HG02885 (cell line): ENCODE results near the gene EIF1.
"Not testable (repeated sequence)": the region's sequence is repeated elsewhere in the genome, so short reads cannot be mapped to it uniquely, and the experiment has no call there.

Experiments used
- ATAC-seq: cut with Tn5 transposase; IDR thresholded peaks from one replicate; pipeline ENCODE4 v1.9.1; 2021; ENCODE audit warnings: mild to moderate bottlenecking; ENCODE audit not compliant: unreplicated experiment, poor library complexity

The EIF1 gene

DNA sequence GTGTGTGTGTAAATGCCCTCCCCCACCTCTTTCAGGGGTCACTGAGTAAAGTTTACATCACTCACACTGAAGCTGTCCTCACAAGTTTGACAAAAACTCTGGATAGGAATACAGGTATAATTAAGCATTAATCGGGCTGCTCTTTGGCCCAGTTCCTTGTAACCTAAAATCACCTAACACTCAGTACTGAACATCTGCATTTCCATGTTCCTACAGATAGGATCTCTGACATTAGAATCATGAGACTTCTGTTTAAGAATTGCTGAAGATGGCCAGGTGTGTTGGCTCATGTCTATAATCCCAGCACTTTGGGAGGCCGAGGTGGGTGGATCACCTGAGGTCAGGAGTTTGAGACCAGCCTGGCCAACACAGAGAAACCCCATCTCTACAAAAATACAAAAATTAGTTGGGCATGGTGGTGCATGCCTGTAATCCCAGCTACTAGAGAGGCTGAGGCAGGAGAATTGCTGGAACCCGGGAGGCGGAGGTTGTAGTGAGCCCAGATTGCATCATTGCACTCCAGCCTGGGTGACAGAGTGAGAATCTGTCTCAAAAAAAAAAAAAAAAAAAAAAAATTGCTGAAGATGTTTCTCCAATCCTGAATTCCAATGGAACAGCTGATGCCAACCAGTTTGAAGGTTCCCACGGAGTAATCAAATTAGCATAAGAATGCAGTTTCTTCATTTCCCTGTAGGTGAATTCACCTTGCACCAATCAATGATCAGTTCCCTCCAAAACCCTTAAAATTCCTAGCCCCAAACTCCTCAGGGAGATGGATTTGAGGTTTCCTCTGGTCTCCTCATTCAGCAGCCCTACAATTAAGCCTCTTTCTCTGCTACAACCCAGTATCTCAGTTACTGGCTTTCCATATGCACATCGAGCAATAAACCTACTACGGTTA is 13.3 kb upstream of the EIF1 start:
- ATAC-seq: not testable (repeated sequence)

- ATAC-seq: no peak
These were observed 12.6 kb upstream of the EIF1 start for GRCh38 chr17:41676058-41676419.

DNA sequence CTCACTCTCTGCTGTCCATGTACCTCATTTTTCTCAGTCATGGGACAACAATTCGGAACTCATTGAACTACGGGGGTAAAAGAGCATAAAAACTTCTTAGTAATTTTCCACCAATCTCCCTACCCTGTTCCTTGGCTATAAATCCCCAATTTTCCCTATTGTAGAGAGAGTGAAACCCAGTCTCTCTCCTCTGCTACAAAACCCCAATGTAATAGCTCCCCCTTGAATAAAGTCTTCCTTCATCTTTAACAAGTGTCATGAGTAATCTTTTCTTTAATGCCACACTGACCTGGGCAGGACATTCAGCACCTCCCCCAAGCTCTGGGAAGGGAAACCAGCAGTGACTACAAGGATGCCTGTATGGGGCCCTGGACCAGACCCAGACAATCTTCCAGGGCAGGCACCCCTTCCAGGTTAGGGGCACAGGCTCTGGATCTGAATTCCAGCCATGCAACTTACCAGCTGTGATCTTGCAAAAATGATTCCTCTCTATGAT is 10.2 kb upstream of the EIF1 start:
- peak; percentile 9 for ATAC-seq

GRCh38 chr17:41678907-41679739 is 9.6 kb upstream of the EIF1 start:
- ATAC-seq: peak; percentile 63

GRCh38 chr17:41679740-41680425 is 8.8 kb upstream of the EIF1 start:
- ATAC-seq: no peak

DNA sequence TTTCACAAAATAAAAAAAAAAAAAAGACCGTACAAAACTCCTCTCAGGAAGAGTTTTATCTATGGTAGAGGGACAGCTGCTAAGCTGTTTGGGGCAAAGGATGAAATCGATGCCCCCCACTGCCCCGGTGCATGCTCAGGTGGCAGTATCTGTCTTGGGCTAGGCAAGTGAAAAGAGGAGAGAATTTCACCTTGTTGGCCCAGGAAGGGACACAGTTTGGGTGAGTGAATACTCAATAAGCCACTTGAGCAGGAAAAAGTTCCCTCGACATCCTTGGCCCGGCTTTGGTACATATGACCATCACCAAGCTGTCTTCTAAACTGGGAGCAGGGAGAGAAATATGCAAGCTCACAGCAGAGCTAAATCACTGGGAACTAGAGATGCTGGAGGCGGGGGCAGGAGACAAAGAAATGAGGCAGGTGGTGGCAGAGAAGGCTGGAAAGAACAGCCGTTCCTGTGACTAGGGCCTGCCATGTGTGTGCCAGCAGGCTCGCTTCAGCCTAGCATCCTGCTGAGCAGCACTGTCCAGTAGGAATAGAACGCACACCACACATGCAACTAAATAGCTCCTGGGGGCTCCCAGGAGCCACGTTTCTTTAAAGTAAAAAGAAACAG is 8.2 kb upstream of the EIF1 start:
- ATAC-seq: no peak

GRCh38 chr17:41681776-41682175 is 6.9 kb upstream of the EIF1 start:
- ATAC-seq: no peak

- ATAC-seq: no peak
These were observed 6.1 kb upstream of the EIF1 start for GRCh38 chr17:41682631-41683030.

GRCh38 chr17:41683441-41684007 is 5.2 kb upstream of the EIF1 start:
- no peak for ATAC-seq

GRCh38 chr17:41684035-41684434 is 4.7 kb upstream of the EIF1 start:
- no peak for ATAC-seq

DNA sequence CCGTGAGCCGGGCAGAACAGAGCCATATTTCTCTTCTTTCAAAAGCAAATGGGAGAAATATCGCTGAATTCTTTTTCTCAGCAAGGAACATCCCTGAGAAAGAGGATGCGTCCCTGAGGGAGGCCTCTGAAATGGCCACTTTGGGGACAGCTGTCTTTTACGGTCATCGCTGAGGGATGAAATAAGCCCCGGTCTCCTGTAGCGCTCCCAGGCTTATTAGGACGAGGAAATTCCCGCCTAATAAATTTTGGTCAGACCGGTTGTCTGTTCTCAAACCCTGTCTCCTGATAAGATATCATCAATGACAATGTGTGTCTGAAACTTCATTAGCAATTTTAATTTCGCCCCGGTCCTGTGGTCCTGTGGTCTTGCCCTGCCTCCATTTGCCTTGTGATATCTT is 2.9 kb upstream of the EIF1 start:
- ATAC-seq: not testable (repeated sequence)

- no peak for ATAC-seq
These were observed 2.4 kb upstream of the EIF1 start for GRCh38 chr17:41686281-41686680.

DNA sequence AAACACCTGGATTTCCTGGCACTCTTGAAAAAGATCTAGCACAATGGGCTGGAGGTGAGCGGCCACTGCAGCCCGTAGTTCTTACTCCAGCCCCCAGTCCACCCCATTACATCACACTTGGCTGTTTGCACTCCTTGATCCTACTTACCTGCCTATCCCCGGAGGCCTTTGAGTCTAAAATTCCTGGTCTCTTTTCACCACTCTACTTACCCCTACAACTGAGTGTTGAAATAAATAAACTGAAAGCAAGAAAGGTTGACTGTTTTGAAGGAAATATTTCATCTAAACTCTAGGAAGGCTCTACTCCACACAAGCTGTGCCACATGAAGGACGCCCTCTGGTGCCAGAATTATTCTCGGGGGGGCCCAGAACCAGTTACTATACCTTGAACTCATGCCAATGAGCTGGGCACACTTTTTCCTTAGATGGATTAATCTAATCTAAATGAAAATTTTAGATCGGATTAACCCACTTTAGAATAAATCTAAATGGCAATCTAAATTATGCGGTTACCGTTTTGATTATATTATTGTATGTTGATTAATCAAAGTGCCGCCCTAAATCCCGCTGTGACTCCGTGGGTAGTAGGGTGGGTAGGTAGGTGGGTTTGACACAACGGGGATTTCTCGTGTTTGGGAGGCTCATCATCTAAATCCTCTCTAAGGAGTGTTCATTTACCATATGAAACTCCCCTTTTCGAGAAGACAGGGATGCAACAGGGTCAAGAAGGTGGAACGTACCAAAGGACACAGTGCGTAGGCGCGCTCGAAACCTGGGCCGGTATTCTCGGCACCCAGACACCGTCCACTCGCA is 651 bp upstream of the EIF1 start:
- ATAC-seq: peak; percentile 8

GRCh38 chr17:41689497-41690299 is 1.0 kb downstream of the EIF1 start:
- ATAC-seq: no peak

DNA sequence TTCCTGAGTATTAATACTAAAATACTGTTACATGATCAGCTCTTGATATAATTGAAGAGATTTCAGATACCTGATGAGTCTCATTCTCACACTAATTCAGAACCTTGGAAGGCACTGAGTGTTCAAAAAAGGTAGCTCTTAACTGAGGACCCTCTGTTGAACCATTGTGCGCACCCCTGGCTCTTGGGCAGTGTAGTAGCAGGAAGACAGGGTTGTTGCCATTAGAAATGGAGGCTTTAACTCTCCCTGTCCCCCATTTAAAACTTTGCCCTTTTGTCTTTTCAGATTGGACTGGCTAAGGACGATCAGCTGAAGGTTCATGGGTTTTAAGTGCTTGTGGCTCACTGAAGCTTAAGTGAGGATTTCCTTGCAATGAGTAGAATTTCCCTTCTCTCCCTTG is 1.8 kb downstream of the EIF1 start:
- ATAC-seq: no peak

DNA sequence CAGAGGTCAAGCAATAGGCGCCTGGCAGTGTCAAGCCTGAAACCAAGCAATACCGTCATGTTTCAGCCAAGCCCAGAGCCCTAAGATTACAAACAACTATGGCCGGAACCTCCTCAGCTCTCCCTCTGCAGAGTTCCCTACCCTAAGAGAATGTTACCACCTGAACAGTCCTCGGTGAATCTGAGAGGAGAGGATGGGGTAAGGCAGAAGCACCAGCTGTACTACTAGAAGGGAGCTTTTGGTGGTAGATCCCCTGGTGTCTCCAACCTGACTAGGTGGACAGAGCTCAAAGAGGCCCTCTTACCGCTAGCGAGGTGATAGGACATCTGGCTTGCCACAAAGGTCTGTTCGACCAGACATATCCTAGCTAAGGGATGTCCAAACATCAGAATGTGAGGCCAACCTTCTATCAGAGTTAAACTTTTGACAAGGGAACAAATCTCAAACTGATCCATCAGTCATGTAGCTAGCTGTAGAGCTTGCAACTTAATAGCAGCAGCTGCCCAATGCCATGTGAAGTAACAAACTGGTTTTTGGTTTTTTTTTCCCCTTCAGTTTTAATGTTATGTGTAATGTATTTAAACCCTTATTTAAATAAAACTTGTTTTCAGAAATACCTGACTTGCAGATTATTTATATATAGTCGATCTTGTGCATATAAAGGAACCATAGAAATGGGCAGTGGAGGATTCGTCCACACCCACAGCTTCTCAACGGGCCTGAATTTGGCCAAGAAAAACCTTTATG is 2.5 kb downstream of the EIF1 start:
- no peak for ATAC-seq

DNA sequence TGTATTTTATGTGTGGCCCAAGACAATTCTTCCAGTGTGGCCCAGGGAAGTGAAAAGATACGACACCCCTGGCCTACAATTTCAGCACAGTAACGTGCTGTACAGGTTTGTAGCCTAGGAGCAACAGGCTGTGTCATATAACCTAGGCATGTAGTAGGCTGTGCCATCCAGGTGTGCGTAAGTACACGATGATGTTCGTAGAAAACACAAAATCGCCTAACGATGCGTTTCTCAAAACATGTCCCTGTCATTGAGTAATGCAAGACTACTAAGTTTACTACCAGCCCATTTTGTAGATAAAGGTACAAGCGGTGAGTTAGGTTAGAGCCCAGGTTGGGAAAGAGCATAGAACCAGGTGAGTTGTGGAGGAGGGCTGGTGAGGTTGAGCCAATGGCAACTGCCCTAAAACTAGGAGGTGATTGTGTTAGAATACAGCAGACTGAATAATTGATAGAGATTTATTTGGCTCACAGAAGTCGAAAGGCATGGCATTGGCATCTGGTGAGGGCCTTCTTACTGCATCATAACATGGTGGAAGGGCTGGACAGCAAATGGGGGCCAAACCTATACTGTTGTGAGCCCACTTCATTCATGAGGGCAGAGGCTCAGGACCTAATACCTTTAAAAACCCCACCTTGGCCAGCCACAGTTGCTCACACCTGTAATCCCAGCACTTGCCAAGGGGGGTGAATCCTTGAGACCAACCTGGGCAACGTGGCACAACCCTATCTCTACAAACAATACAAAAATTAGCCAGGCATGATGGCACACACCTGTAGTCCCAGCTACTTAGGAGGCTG is 4.2 kb downstream of the EIF1 start:
- no peak for ATAC-seq
